NB4 (cell line): Measurements from ENCODE around the gene ZAR1.

Experiments used
- MYC ChIP-seq: IDR thresholded peaks from 2 replicates; pipeline ENCODE4 v1.6.1; 2011; ENCODE audit warnings: low read depth, low read length
- POLR2A ChIP-seq: IDR thresholded peaks from 2 replicates; pipeline ENCODE4 v1.6.1; 2011; ENCODE audit warnings: mild to moderate bottlenecking; ENCODE audit not compliant: insufficient read length; ENCODE audit errors: extremely low read depth
- TF ChIP-seq, protein P1 (sequence below): IDR thresholded peaks from one replicate; pipeline ENCODE4 v1.5.1; 2012; ENCODE audit warnings: low read depth, low read length
- TF ChIP-seq, protein P2 (sequence below): IDR thresholded peaks from 2 replicates; pipeline ENCODE4 v1.6.1; 2011; ENCODE audit warnings: low read depth, low read length

DNA sequence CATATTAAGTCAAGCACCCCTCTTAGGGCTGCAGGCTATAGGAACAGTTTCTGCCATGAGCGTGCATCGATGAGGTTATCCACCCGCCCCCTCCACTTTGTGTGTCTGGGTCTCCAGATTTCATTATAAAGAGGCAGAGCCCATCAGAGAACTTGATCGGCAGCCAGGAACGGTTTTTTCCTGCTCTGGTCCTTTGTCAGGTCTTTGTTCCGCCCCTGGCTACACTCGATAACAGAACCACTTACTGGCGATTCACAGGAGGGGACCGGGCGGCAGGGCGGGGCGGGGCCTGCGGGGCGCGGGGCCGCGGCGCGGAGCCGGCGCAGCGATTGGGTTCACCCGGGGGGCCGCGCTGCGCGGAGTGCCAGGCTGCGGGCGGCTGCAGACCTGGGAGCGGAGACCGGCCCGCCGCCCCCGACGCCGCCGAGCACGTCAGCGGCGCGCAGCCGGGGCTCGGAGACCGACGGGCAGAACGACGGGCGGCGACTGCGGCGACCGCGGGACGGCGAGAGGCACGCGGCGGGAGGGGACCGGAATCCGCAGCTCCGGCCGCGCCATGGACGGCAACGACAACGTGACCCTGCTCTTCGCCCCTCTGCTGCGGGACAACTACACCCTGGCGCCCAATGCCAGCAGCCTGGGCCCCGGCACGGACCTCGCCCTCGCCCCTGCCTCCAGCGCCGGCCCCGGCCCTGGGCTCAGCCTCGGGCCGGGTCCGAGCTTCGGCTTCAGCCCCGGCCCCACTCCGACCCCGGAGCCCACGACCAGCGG, 6.9 kb upstream of the ZAR1 start, which contains the start of gene SLC10A4:
- TF ChIP-seq, protein P1, sequence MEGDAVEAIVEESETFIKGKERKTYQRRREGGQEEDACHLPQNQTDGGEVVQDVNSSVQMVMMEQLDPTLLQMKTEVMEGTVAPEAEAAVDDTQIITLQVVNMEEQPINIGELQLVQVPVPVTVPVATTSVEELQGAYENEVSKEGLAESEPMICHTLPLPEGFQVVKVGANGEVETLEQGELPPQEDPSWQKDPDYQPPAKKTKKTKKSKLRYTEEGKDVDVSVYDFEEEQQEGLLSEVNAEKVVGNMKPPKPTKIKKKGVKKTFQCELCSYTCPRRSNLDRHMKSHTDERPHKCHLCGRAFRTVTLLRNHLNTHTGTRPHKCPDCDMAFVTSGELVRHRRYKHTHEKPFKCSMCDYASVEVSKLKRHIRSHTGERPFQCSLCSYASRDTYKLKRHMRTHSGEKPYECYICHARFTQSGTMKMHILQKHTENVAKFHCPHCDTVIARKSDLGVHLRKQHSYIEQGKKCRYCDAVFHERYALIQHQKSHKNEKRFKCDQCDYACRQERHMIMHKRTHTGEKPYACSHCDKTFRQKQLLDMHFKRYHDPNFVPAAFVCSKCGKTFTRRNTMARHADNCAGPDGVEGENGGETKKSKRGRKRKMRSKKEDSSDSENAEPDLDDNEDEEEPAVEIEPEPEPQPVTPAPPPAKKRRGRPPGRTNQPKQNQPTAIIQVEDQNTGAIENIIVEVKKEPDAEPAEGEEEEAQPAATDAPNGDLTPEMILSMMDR, result no peak
- no peak for TF ChIP-seq POLR2A
- TF ChIP-seq, protein P2, sequence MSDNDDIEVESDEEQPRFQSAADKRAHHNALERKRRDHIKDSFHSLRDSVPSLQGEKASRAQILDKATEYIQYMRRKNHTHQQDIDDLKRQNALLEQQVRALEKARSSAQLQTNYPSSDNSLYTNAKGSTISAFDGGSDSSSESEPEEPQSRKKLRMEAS, result no peak
- no peak for TF ChIP-seq MYC
